Measurements from ENCODE around the gene ADAM22.

The ADAM22 gene

GRCh38 chr7:88208521-88208920 lies 274.5 kb downstream of the ADAM22 start:
- TF ChIP-seq POLR2A (IDR thresholded peaks at IDR 0.05; ENCODE audit: low read depth, low read length) (no peak), POLR2AphosphoS5 (IDR thresholded peaks at IDR 0.05; ENCODE audit: low read depth, low read length) (no peak)

GRCh38 chr7:88212918-88213317 lies 278.9 kb downstream of the ADAM22 start:
- FAIRE-seq (no peak), DNase-seq (ENCODE audit: insufficient read length) (no peak)
- TF ChIP-seq POLR2A (IDR thresholded peaks at IDR 0.05; ENCODE audit: low read depth, low read length): no peak
- peak; percentile 55; the same call in 1 of the 2 replicates for TF ChIP-seq POLR2AphosphoS5 (IDR thresholded peaks at IDR 0.05; ENCODE audit: low read depth, low read length)

More at GRCh38 chr7:88208521-88208920, 274.5 kb downstream of the ADAM22 start:
- DNase-seq (ENCODE audit: insufficient read length) (no peak), FAIRE-seq (no peak)

DNA sequence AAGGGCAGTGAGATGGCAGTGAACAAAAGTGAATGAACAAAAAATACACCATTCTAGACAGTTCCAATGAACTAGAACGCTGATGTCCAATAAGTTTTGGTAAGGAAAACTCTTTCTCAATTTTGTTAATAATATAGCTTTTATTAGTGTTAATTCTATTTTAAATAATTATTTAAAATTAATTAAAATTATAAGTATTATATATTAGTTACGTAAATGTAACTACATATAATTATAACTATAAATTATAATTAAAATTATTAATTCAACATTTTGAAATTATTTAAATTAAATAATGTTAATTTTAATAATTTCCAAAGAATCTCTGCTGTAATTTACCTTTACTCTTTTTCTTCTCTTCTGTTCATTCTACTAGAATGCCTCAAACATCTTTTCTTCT lies 280.4 kb downstream of the ADAM22 start:
- no peak for FAIRE-seq
- DNase-seq (ENCODE audit: insufficient read length): no peak
- TF ChIP-seq POLR2A (IDR thresholded peaks at IDR 0.05; ENCODE audit: low read depth, low read length): no peak
- TF ChIP-seq TAF1 (IDR thresholded peaks at IDR 0.05; ENCODE audit: borderline replicate concordance, low read depth, low read length): no peak
- no peak for TF ChIP-seq POLR2AphosphoS5 (IDR thresholded peaks at IDR 0.05; ENCODE audit: low read depth, low read length)

DNA sequence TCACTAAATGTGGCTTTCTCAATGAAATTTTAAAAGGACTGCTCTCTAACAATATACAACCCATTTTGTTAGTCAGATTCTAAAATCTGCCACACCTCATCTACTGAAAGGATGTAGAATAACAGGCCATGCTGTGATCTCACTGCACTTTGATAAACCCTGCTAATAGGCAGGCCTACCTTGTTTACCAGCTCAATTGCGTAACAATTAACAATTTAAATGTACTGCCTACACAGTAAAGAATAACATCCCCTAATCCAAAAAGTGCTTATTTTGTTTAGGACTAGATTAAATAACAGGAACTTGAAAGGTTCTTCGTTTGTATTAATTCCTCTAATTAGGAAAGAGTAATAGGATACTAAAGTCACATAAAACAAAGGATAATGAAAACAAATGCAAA lies 281.2 kb downstream of the ADAM22 start:
- FAIRE-seq (no peak), DNase-seq (ENCODE audit: insufficient read length) (no peak)
- TF ChIP-seq POLR2A (IDR thresholded peaks at IDR 0.05; ENCODE audit: low read depth, low read length): no peak
- TF ChIP-seq TAF1 (IDR thresholded peaks at IDR 0.05; ENCODE audit: borderline replicate concordance, low read depth, low read length): no peak
- no peak for TF ChIP-seq POLR2AphosphoS5 (IDR thresholded peaks at IDR 0.05; ENCODE audit: low read depth, low read length)

DNA sequence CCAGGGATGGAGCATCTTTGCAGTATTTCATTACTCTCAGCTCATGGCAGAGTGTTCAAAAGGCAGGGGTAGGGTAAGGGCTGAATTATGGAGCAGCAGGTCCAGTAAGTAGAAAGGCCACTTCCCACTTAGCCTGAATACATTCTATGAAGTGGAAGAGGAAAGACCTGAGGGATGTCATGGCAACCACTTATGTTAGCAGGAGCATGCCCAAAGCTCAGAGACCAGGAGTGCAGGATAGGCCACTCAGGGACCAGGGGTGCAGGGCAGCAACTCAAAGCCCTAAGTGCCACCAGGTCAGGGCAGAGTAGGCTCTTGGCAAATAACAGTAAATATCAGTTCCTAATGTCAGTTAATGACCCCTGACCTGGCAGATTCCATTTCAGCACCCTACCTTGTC lies 282.2 kb downstream of the ADAM22 start:
- FAIRE-seq: no peak
- TF ChIP-seq TAF1 (IDR thresholded peaks at IDR 0.05; ENCODE audit: borderline replicate concordance, low read depth, low read length) (no peak), POLR2AphosphoS5 (IDR thresholded peaks at IDR 0.05; ENCODE audit: low read depth, low read length) (no peak), POLR2A (IDR thresholded peaks at IDR 0.05; ENCODE audit: low read depth, low read length) (no peak)
- DNase-seq (ENCODE audit: insufficient read length): no peak

DNA sequence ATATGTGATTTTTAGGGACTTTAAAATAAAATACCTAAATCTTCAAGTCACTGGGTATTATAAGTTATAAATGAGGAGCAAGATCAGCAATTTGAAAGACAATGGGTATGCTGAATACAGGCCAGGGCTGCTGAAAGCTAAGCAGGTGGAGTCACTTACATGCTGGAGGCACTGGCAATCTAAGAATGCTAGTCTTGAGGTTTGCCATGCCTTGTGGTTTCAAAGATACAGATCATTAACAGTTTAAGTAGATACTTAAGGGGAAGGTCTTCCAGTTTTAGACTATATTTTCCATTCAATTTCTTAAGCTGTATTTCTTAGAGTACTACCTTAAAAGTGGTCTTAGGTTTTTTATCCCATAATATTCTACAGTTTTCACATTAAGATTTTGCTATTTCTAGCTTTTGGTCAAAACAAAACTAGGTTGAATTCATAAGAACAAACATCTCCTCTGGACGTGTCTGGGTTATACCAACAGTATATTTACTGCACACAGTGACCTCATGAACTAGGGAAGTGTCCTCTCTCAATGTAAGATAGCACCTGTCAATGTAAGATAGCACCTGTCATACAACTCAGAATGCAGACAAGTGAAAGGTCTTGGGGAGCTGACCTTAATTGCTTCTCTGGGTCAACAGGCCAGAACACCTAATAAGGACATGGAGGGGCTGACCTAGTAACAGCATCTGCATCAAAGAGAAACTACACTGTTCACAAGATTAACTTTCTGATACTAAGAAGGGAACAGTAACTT lies 283.8 kb downstream of the ADAM22 start:
- TF ChIP-seq POLR2AphosphoS5 (IDR thresholded peaks at IDR 0.05; ENCODE audit: low read depth, low read length): no peak; the same call in 1 of the 2 replicates
- TF ChIP-seq POLR2A (IDR thresholded peaks at IDR 0.05; ENCODE audit: low read depth, low read length): peak; percentile 47; the same call in 1 of the 2 replicates
- DNase-seq (ENCODE audit: insufficient read length) (no peak), FAIRE-seq (peak; percentile 93)

GRCh38 chr7:88218429-88218745 lies 284.3 kb downstream of the ADAM22 start:
- FAIRE-seq (no peak), DNase-seq (ENCODE audit: insufficient read length) (no peak)
- no peak for TF ChIP-seq POLR2A (IDR thresholded peaks at IDR 0.05; ENCODE audit: low read depth, low read length)
- TF ChIP-seq TAF1 (IDR thresholded peaks at IDR 0.05; ENCODE audit: borderline replicate concordance, low read depth, low read length): no peak
- no peak for TF ChIP-seq POLR2AphosphoS5 (IDR thresholded peaks at IDR 0.05; ENCODE audit: low read depth, low read length)

DNA sequence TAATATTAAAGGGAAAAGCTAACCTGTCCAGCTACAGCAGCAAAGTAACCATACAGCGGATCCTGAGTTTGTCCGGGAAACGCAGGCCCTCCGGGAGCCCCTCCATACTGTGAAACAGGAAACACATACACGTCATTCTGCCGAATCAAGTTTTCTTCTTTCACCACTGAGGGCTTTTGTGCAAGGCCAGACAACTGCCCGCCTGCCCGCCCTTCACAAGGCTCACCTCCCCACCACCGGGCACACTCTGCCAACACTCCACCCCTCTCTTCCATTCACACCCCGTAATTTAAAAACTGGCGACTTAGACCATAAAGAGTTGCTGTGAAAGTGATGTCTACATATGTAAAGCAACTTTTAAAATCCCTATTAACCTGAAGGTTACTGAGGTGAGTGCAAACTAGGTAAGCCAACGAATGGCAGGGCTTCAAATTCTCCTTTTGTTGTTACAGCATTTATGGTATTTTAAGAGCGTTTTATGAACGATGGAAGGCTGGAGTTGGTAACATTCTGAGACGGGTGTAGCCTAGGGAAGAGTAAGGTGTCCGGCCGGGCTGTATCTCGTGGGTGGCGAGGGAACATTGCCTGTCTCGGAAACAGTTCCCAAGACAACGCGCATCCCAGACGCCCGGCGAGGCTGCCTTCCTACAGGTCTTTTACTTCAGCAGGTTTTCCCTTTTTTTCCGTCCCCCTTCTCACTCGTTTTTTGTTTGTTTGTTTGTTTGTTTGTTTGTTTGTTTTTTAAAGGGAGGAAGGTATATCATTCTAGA lies 285.0 kb downstream of the ADAM22 start:
- FAIRE-seq (peak; percentile 70), DNase-seq (ENCODE audit: insufficient read length) (no peak)
- TF ChIP-seq POLR2AphosphoS5 (IDR thresholded peaks at IDR 0.05; ENCODE audit: low read depth, low read length): peak; percentile 78
- 0 out of 2 replicates have a peak, but pooled peaks have one; percentile 25 for TF ChIP-seq TAF1 (IDR thresholded peaks at IDR 0.05; ENCODE audit: borderline replicate concordance, low read depth, low read length)
- TF ChIP-seq POLR2A (IDR thresholded peaks at IDR 0.05; ENCODE audit: low read depth, low read length): peak; percentile 63

- DNase-seq (ENCODE audit: insufficient read length) (peak; percentile 65), FAIRE-seq (peak; percentile 94)
- TF ChIP-seq POLR2A (IDR thresholded peaks at IDR 0.05; ENCODE audit: low read depth, low read length) (peak; percentile 88), POLR2AphosphoS5 (IDR thresholded peaks at IDR 0.05; ENCODE audit: low read depth, low read length) (peak; percentile 87), TAF1 (IDR thresholded peaks at IDR 0.05; ENCODE audit: borderline replicate concordance, low read depth, low read length) (peak; percentile 76)
These were observed 286.0 kb downstream of the ADAM22 start, which contains the start of gene SRI for GRCh38 chr7:88219781-88220747. SRI (minus strand) TSS chr7:88220038; CDS start chr7:88220026, 12 bp downstream.

GRCh38 chr7:88223265-88223664 lies 289.2 kb downstream of the ADAM22 start:
- no peak for TF ChIP-seq POLR2AphosphoS5 (IDR thresholded peaks at IDR 0.05; ENCODE audit: low read depth, low read length)
- TF ChIP-seq TAF1 (IDR thresholded peaks at IDR 0.05; ENCODE audit: borderline replicate concordance, low read depth, low read length): no peak
- no peak for TF ChIP-seq POLR2A (IDR thresholded peaks at IDR 0.05; ENCODE audit: low read depth, low read length)
- DNase-seq (ENCODE audit: insufficient read length) (no peak), FAIRE-seq (no peak)
